Thyroid gland (tissue), 4 donors: ENCODE measurements around the gene DCAF7.
A peak's percentile ranks its signal among the peaks of the same experiment; 100 is the strongest.

Experiments
- POLR2A ChIP-seq, 2 donors: fragments of 450-650 bp; IDR thresholded peaks; one replicate each; pipeline ENCODE4 v1.6.1; 2017; ENCODE audit warnings: antibody characterized with exemption in 2 of 2, mild to moderate bottlenecking in 2 of 2, moderate library complexity in 1 of 2
- TF ChIP-seq, protein P1 (sequence below), 6 experiments: fragments of 200-600 bp in 3 of 6; fragments of 450-650 bp in 3 of 6; sonication (generic) in 3 of 6; IDR thresholded peaks; one replicate each; pipeline ENCODE4 v1.5.1; 2016 to 2019; ENCODE audit warnings: antibody characterized with exemption in 6 of 6, mild to moderate bottlenecking in 2 of 6, inconsistent platforms in 1 of 6, moderate library complexity in 1 of 6

DNA sequence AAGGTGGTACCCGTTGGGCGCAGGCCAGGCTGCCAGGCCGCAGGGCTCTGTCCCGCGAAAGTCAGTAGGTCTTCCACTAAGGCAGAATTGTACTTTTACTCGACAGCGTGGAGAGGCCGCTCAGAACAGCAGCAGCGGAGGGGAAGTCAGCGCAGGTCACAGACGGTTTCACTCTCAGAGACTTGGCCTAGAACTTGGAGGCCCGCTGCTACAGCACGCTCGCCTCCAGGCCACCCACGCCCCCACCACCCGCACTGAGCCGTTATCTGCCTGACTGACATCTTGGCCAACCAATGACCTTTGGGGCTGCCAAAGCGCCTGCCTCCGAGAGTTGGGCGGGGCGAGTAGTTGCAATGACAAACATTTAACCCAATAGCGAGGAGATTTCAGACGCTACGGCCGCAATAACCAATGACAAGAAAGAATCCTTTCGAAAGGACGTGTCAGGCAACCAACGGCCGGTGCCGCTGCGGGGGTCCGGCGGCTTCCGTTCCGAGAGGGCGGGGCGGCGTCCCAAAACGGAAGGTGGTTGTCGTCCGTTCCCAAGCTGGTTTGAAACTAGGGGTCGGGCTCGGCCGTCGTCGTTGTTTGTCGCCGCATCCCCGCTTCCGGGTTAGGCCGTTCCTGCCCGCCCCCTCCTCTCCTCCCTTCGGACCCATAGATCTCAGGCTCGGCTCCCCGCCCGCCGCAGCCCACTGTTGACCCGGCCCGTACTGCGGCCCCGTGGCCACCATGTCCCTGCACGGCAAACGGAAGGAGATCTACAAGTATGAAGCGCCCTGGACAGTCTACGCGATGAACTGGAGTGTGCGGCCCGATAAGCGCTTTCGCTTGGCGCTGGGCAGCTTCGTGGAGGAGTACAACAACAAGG, at the start of gene DCAF7:
- TF ChIP-seq, protein P1, sequence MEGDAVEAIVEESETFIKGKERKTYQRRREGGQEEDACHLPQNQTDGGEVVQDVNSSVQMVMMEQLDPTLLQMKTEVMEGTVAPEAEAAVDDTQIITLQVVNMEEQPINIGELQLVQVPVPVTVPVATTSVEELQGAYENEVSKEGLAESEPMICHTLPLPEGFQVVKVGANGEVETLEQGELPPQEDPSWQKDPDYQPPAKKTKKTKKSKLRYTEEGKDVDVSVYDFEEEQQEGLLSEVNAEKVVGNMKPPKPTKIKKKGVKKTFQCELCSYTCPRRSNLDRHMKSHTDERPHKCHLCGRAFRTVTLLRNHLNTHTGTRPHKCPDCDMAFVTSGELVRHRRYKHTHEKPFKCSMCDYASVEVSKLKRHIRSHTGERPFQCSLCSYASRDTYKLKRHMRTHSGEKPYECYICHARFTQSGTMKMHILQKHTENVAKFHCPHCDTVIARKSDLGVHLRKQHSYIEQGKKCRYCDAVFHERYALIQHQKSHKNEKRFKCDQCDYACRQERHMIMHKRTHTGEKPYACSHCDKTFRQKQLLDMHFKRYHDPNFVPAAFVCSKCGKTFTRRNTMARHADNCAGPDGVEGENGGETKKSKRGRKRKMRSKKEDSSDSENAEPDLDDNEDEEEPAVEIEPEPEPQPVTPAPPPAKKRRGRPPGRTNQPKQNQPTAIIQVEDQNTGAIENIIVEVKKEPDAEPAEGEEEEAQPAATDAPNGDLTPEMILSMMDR (IDR thresholded peaks at IDR 0.05) = no peak
- peak; percentile 14 to 73 for TF ChIP-seq POLR2A (IDR thresholded peaks at IDR 0.05)
